Diencephalon (tissue), 1 donor: ENCODE results near the gene CYP4B1. TPM values are rescaled to one million over a fixed set of nuclear protein-coding genes. Genes with fewer than 3 reads are reported as not detected.

ENCODE experiments used
- total RNA-seq: library from RNA; depleted of rRNA; stranded (reverse); fragments of >200 nt; gene quantifications from one replicate; pipeline ENCODE4 v1.2.3, GENCODE V29; 2014

CYP4B1 gene
- total RNA-seq = not detected

DNA sequence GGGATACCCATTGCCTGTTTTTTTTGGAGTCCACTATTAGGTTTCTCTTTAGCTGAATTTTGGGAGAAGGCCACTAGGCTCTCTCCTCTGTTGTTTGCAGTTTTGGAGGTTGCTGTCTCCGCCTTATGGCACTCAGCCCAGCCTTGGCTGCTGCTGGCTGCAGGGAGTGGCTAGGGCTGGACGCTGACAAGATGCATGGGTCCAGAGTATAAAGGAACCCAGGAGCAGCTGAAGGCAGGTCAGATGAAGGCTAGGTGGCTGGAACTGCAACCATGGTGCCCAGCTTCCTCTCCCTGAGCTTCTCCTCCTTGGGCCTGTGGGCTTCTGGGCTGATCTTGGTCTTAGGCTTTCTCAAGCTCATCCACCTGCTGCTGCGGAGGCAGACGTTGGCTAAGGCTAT lies at the start of gene CYP4B1:
TSS of gene CYP4B1 (plus strand) at position 237 of the 400 bp plus-strand sequence. CDS start at position 273, 36 bp downstream.

Other genes starting within 250 kb of the CYP4B1 start
- 0.69 TPM for gene KNCN, start 247.4 kb upstream of the CYP4B1 start, total RNA-seq
- 13.4 TPM for gene MKNK1, start 194.8 kb upstream of the CYP4B1 start, total RNA-seq
- 4.2 TPM for gene MOB3C, start 182.2 kb upstream of the CYP4B1 start, total RNA-seq
- gene ATPAF1, start 130.7 kb upstream of the CYP4B1 start, total RNA-seq = 39.4 TPM
- gene TEX38, start 127.2 kb upstream of the CYP4B1 start, total RNA-seq = not detected
- 25.8 TPM for gene EFCAB14, start 79.9 kb upstream of the CYP4B1 start, total RNA-seq
- gene CYP4A11, start 142.4 kb downstream of the CYP4B1 start, total RNA-seq = 0.23 TPM
- 26.1 TPM for gene CYP4X1, start 224.6 kb downstream of the CYP4B1 start, total RNA-seq